IMR-90 (cell line): ENCODE data around the gene CCNJ. TPM values are rescaled to one million over a fixed set of nuclear protein-coding genes. Genes with fewer than 3 reads are reported as not detected.

Experiments
- ATAC-seq: fragments of 200-7000 bp; cut with Tn5 transposase; 2 replicates; pipeline ENCODE4 v1.9.1; 2020; ENCODE audit warnings: low read depth, mild to moderate bottlenecking, moderate library complexity
- BruUV-seq: library from RNA; stranded (reverse); fragments of 400-500 nt; replicated peaks from 2 replicates; lab custom pipeline; 2021; lab: Mats Ljungman, UMichigan
- CTCF ChIA-PET: fragments of 300-600 bp; formaldehyde crosslinking; extraction: SDS; loops from one replicate; lab custom pipeline; 2021; ENCODE audit warnings: antibody characterized with exemption; lab: Yijun Ruan, JAX
- POLR2A ChIA-PET: fragments of 300-600 bp; sonication (Branson Sonifier 250); formaldehyde crosslinking; loops from one replicate; lab custom pipeline; 2022; ENCODE audit warnings: antibody characterized with exemption; ENCODE audit not compliant: unreplicated experiment; lab: Charles Lee
- DNase-seq: peaks from one replicate; pipeline ENCODE4 v3.0.0; 2013
- H2AFZ ChIP-seq: replicated peaks from 2 replicates; pipeline ENCODE3; 2013; ENCODE audit warnings: low read length, mild to moderate bottlenecking; ENCODE audit not compliant: poor library complexity
- H2AK5ac ChIP-seq: 2 replicates; pipeline ENCODE4 v1.6.1; 2013; ENCODE audit warnings: low read depth, low read length, inconsistent platforms
- H2AK9ac ChIP-seq: replicated peaks from 2 replicates; pipeline ENCODE3; 2013; ENCODE audit warnings: mild to moderate bottlenecking, low read depth, low read length, moderate library complexity; ENCODE audit not compliant: poor library complexity
- H2BK120ac ChIP-seq: 2 replicates; pipeline ENCODE4 v1.6.1; 2013; ENCODE audit warnings: low read depth, low read length, inconsistent platforms
- H2BK15ac ChIP-seq: 3 replicates; pipeline ENCODE4 v1.6.1; 2013; ENCODE audit warnings: low read depth, low read length, inconsistent platforms
- H2BK20ac ChIP-seq: 2 replicates; pipeline ENCODE4 v1.6.1; 2013; ENCODE audit warnings: low read depth, mild to moderate bottlenecking, inconsistent platforms, low read length, moderate library complexity
- H2BK5ac ChIP-seq: 2 replicates; pipeline ENCODE4 v1.6.1; 2013; ENCODE audit warnings: mild to moderate bottlenecking, low read depth, low read length, inconsistent platforms; ENCODE audit not compliant: poor library complexity, severe bottlenecking
- H3K14ac ChIP-seq: replicated peaks from 2 replicates; pipeline ENCODE4 v1.6.1; 2013; ENCODE audit warnings: low read depth, low read length, inconsistent platforms
- H3K18ac ChIP-seq: 2 replicates; pipeline ENCODE4 v1.6.1; 2013; ENCODE audit warnings: low read depth, low read length, control low read depth
- H3K23ac ChIP-seq: 2 replicates; pipeline ENCODE4 v1.6.1; 2013; ENCODE audit warnings: low read depth, low read length, inconsistent platforms
- H3K27ac ChIP-seq: 2 replicates; pipeline ENCODE4 v1.5.1; 2013; ENCODE audit warnings: mild to moderate bottlenecking, control low read depth, low read length; ENCODE audit not compliant: insufficient read depth
- H3K27me3 ChIP-seq: 2 replicates; pipeline ENCODE4 v1.6.1; 2013; ENCODE audit warnings: low read length; ENCODE audit not compliant: control insufficient read depth, insufficient read depth
- H3K36me3 ChIP-seq: 2 replicates; pipeline ENCODE4 v1.6.1; 2013; ENCODE audit warnings: low read length, mixed read lengths; ENCODE audit not compliant: control insufficient read depth, insufficient read depth
- H3K4ac ChIP-seq: 2 replicates; pipeline ENCODE4 v1.6.1; 2013; ENCODE audit warnings: low read depth, low read length, inconsistent platforms
- H3K4me1 ChIP-seq: 2 replicates; pipeline ENCODE4 v1.6.1; 2013; ENCODE audit warnings: low read length, mixed read lengths; ENCODE audit not compliant: control insufficient read depth, insufficient read depth
- H3K4me2 ChIP-seq: 2 replicates; pipeline ENCODE4 v1.6.1; 2013; ENCODE audit warnings: low read depth, mild to moderate bottlenecking, control low read depth, low read length, moderate library complexity
- H3K4me3 ChIP-seq: 2 replicates; pipeline ENCODE4 v1.5.1; 2013; ENCODE audit warnings: low read depth, mild to moderate bottlenecking, control low read depth, low read length, moderate library complexity; ENCODE audit not compliant: insufficient read depth
- H3K56ac ChIP-seq: 2 replicates; pipeline ENCODE4 v1.6.1; 2013; ENCODE audit warnings: low read length, inconsistent platforms; ENCODE audit not compliant: insufficient read depth; ENCODE audit errors: extremely low read depth
- H3K79me1 ChIP-seq, 2 experiments: 2 replicates each; pipeline ENCODE4 v1.6.1; 2013; ENCODE audit warnings: low read length in 2 of 2, inconsistent platforms in 1 of 2, low read depth in 1 of 2
- H3K9ac ChIP-seq: 2 replicates; pipeline ENCODE4 v1.6.1; 2013; ENCODE audit warnings: low read depth, low read length, control low read depth
- H3K9me1 ChIP-seq: 2 replicates; pipeline ENCODE4 v1.6.1; 2013; ENCODE audit warnings: low read length, inconsistent platforms; ENCODE audit not compliant: insufficient read depth
- H3K9me3 ChIP-seq: 2 replicates; pipeline ENCODE4 v1.6.1; 2013; ENCODE audit warnings: low read length; ENCODE audit not compliant: control insufficient read depth, insufficient read depth
- H4K20me1 ChIP-seq: 2 replicates; pipeline ENCODE4 v1.6.1; 2013; ENCODE audit warnings: low read length, inconsistent platforms; ENCODE audit not compliant: insufficient read depth
- H4K5ac ChIP-seq: 2 replicates; pipeline ENCODE4 v1.6.1; 2013; ENCODE audit warnings: mild to moderate bottlenecking, low read depth, low read length, control low read depth
- H4K8ac ChIP-seq, 2 experiments: 2 replicates each; pipeline ENCODE4 v1.6.1; 2013; ENCODE audit warnings: low read depth in 2 of 2, low read length in 2 of 2, control low read depth in 1 of 2, inconsistent platforms in 1 of 2
- H4K91ac ChIP-seq: 2 replicates; pipeline ENCODE4 v1.6.1; 2013; ENCODE audit warnings: low read depth, low read length, inconsistent platforms; ENCODE audit not compliant: insufficient read depth
- CTCF ChIP-seq: conservative IDR thresholded peaks from 2 replicates; pipeline ENCODE4 v1.5.1; 2012; ENCODE audit warnings: mild to moderate bottlenecking, low read depth, low read length, improper control_type of control experiment
- FOS ChIP-seq: fragments of 150-350 bp; IDR thresholded peaks from 2 replicates; pipeline ENCODE4 v1.6.1; 2016; ENCODE audit warnings: low read depth, low read length
- WGBS, 2 experiments: methylation state at CpG; one replicate each; pipeline versions ENCODE4 v1.1.5 to v1.1.7; 2013; ENCODE audit warnings: missing lambda C conversion rate in 2 of 2; ENCODE audit not compliant: insufficient read length in 1 of 2; ENCODE audit errors: extremely low coverage in 2 of 2; 5-methylcytosine and 5-hydroxymethylcytosine counted together
- dilution Hi-C: fragments of 300-500 bp; cut with HindIII; formaldehyde crosslinking; loops from one replicate; pipeline ENCODE4 v1.14.3; 2018; ENCODE audit warnings: low sequenced_read_pairs; ENCODE audit not compliant: unreplicated experiment
- in situ Hi-C: fragments of 300-500 bp; cut with MboI; formaldehyde crosslinking; loops from 3 replicates; pipeline ENCODE4 v1.14.3; 2019; ENCODE audit warnings: low sequenced_read_pairs, inconsistent platforms, mixed read lengths
- intact Hi-C: fragments of 100-400 bp; cut with micrococcal nuclease; formaldehyde crosslinking; loops from 2 replicates; pipeline ENCODE4 v1.10.0; 2022
- polyA plus RNA-seq, 3 experiments: library from polyadenylated mRNA; depleted of rRNA; stranded (reverse); fragments of >200 nt; gene quantifications; 2 replicates each; pipeline ENCODE4 v1.2.3, GENCODE V29; 2012; ENCODE audit warnings: low replicate concordance in 1 of 3
- total RNA-seq: library from RNA; depleted of rRNA; stranded (reverse); fragments of >200 nt; gene quantifications from 2 replicates; pipeline ENCODE4 v1.2.3, GENCODE V29; 2012

Gene CCNJ
- total and polyA plus RNA-seq, 2 of the 4 experiments (the other 2 are of a cell fraction) = 5.4 to 10.0 TPM

GRCh38 chr10:96073722-96074121 is 30.3 kb downstream of the CCNJ start:
- no peak overlapping the region for H3K4me2 ChIP-seq
- no peak overlapping the region for H2AFZ ChIP-seq
- no peak overlapping the region for H3K9ac ChIP-seq
- no peak overlapping the region for H3K23ac ChIP-seq
- DNase-seq = peak; percentile 85
- no peaks in the 10 kb centered on the region for H3K9me1 ChIP-seq
- H2BK120ac ChIP-seq = no peak overlapping the region
- intact Hi-C loops (no loop called here), dilution Hi-C loops (no loop called here), in situ Hi-C loops (no loop called here)
- H3K79me1 ChIP-seq = no peaks in the 10 kb centered on the region
- no peak overlapping the region for H2BK5ac ChIP-seq
- H3K27ac ChIP-seq = no peak overlapping the region
- H2BK20ac ChIP-seq = no peak overlapping the region
- no peak overlapping the region for H4K91ac ChIP-seq
- no peaks in the 10 kb centered on the region for H3K36me3 ChIP-seq
- no peak overlapping the region for H3K4me3 ChIP-seq
- no peaks in the 10 kb centered on the region for H3K4me1 ChIP-seq
- no CpG with 5 or more reads among the region's 1 CpG for WGBS, 2 experiments
- no peak overlapping the region for H3K14ac ChIP-seq
- H4K5ac ChIP-seq = no peak overlapping the region
- H3K18ac ChIP-seq = no peak overlapping the region
- no peak overlapping the region for H4K8ac ChIP-seq
- H2BK15ac ChIP-seq = no peak overlapping the region
- ChIA-PET POLR2A (interaction anchor here (0.9 kb wide), 1 partner anchor 16 kb away, joined by 3 read pairs; no protein-coding TSS in a partner anchor), CTCF (no interaction called here)
- H3K4ac ChIP-seq = no peak overlapping the region
- H3K56ac ChIP-seq = no peak overlapping the region
- H4K20me1 ChIP-seq = no peaks in the 10 kb centered on the region
- ATAC-seq = peak; percentile 24
- TF ChIP-seq CTCF (no peak), FOS (peak; percentile 32; the same call in 1 of the 2 replicates)
- no peaks in the 10 kb centered on the region for H3K9me3 ChIP-seq
- BruUV-seq = no TSS peak
- H2AK5ac ChIP-seq = no peak overlapping the region
- no peak overlapping the region for H2AK9ac ChIP-seq
- no peaks in the 10 kb centered on the region for H3K27me3 ChIP-seq
